Panc1 (cell line): ENCODE measurements around the gene PDP2. TPM values are rescaled to one million over a fixed set of nuclear protein-coding genes. Genes with fewer than 3 reads are reported as not detected.

Source experiments
- ATAC-seq: fragments of 200-7000 bp; cut with Tn5 transposase; 2 replicates; pipeline ENCODE4 v1.9.1; 2020; ENCODE audit warnings: mild to moderate bottlenecking, moderate library complexity
- BruUV-seq: library from RNA; stranded (reverse); fragments of 400-500 nt; replicated peaks from 2 replicates; lab custom pipeline; 2021; lab: Mats Ljungman, UMichigan
- CTCF ChIA-PET: fragments of 300-600 bp; sonication (Branson Sonifier 250); formaldehyde crosslinking; loops from one replicate; lab custom pipeline; 2022; ENCODE audit warnings: antibody characterized with exemption; lab: Charles Lee
- POLR2A ChIA-PET: fragments of 300-600 bp; sonication (Branson Sonifier 250); formaldehyde crosslinking; loops from one replicate; lab custom pipeline; 2022; ENCODE audit warnings: antibody characterized with exemption; lab: Charles Lee
- DNase-seq: peaks from one replicate; pipeline ENCODE4 v3.0.0-alpha.2; 2010; ENCODE audit warnings: low read depth, low spot score
- H3K27ac ChIP-seq: 2 replicates; pipeline ENCODE4 v1.5.1; 2011; ENCODE audit warnings: mild to moderate bottlenecking, low read length, inconsistent platforms
- H3K27me3 ChIP-seq: fragments of 200-500 bp; sonication (Bioruptor generic); 2 replicates; pipeline ENCODE4 v1.6.0; 2014; ENCODE audit warnings: low read length, inconsistent platforms; ENCODE audit not compliant: control insufficient read depth, insufficient read depth
- H3K36me3 ChIP-seq: fragments of 200-500 bp; sonication (Bioruptor generic); 2 replicates; pipeline ENCODE4 v1.5.1; 2014; ENCODE audit warnings: inconsistent platforms, mild to moderate bottlenecking, low read length, moderate library complexity; ENCODE audit not compliant: control insufficient read depth, insufficient read depth
- H3K4me1 ChIP-seq: 2 replicates; pipeline ENCODE4 v1.5.1; 2011; ENCODE audit warnings: inconsistent platforms, mild to moderate bottlenecking, low read length, moderate library complexity; ENCODE audit not compliant: control insufficient read depth, insufficient read depth
- H3K4me3 ChIP-seq, 2 experiments: 2 replicates each; pipeline ENCODE4 v1.5.1; 2011 to 2012; ENCODE audit warnings: low read depth in 2 of 2, low read length in 2 of 2, mild to moderate bottlenecking in 2 of 2, inconsistent platforms in 1 of 2, moderate library complexity in 1 of 2
- H3K9me3 ChIP-seq: fragments of 200-500 bp; sonication (Bioruptor generic); 2 replicates; pipeline ENCODE4 v1.5.1; 2014; ENCODE audit warnings: low read depth, mild to moderate bottlenecking, inconsistent platforms, low read length, moderate library complexity; ENCODE audit not compliant: control insufficient read depth, insufficient read depth
- POLR2AphosphoS5 ChIP-seq: IDR thresholded peaks from 2 replicates; pipeline ENCODE4 v1.6.1; 2012; ENCODE audit warnings: mild to moderate bottlenecking, low read depth, low read length, moderate library complexity
- SIN3A ChIP-seq: IDR thresholded peaks from 2 replicates; pipeline ENCODE4 v1.6.1; 2012; ENCODE audit warnings: low read depth, mild to moderate bottlenecking, low read length, moderate library complexity, borderline replicate concordance; ENCODE audit not compliant: insufficient read depth
- TCF7L2 ChIP-seq: IDR thresholded peaks from 2 replicates; pipeline ENCODE4 v1.6.1; 2011; ENCODE audit warnings: mild to moderate bottlenecking, low read depth, low read length, inconsistent platforms
- in situ Hi-C: cut with HindIII; loops from 2 replicates; pipeline ENCODE4 v1.10.0; 2016; ENCODE audit warnings: low sequenced_read_pairs, low pct_unique_long_range_greater_than_20kb
- intact Hi-C: fragments of 100-400 bp; cut with micrococcal nuclease; formaldehyde crosslinking; loops from one replicate; pipeline ENCODE4 v1.10.0; 2022; ENCODE audit not compliant: unreplicated experiment
- total RNA-seq: library from RNA; stranded (reverse); gene quantifications from one replicate; pipeline ENCODE4 v1.2.1, GENCODE V29; 2021; ENCODE audit not compliant: unreplicated experiment
- TF ChIP-seq, protein P1 (sequence below): fragments of 450-650 bp; IDR thresholded peaks from 2 replicates; pipeline ENCODE4 v1.5.1; 2017; ENCODE audit warnings: mild to moderate bottlenecking
- TF ChIP-seq, protein P2 (sequence below), 2 experiments: IDR thresholded peaks; 2 replicates each; pipeline ENCODE4 v1.6.1; 2011 to 2012; ENCODE audit warnings: low read depth in 2 of 2, control low read depth in 1 of 2, low read length in 1 of 2, mild to moderate bottlenecking in 1 of 2, moderate library complexity in 1 of 2; ENCODE audit not compliant: insufficient read depth in 1 of 2

Gene PDP2
- total RNA-seq, 1 experiment from 2014 or later: 15.9 TPM

DNA sequence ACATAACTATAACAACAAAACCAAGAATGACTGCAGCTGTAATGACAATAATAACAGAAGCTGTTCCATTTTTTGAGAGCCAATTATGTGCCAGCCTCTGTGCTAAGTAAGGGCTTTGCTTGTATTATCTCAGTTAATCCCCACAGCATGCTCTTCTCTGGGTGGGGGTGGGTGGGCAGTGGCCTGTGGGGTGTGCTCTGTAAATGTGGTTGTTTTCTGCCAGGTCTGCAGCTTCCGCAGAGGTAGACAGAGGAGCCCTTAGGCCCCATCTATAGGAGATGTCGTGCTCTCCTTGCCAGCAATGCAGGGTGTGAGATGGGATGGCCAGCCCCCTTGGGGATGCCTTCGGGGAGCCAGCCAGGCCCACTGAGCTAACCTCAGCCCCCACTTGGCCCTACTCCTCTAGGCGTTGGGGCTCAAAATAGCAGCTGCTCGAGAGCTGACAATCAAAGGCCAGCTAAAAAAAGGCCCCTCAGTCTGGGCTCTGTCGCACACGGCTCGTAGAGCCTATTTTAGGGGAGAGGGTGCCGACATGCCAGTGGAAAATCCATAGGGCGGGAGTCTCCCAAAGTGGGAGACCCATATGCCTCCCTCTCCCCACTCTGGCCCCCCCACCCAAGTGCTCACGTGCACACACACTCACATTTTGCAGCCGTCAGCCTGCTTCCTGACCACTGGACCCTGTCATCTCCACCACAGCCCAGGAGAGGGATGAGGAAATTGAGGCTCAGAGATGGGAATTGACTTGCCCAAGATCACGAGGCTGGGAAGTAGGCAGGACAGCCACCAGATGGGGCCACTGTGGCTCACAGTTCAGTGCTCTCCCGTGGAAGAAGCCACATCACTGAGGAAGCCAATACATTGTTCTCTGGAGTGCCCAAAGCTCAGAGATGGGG, 22.6 kb downstream of the PDP2 start:
- BruUV-seq: no TSS peak
- H3K27ac ChIP-seq: no peak overlapping the region
- in situ Hi-C loops: no loop called here
- H3K4me1 ChIP-seq: peaks cover 9% of the 10 kb centered on the region
- DNase-seq (no peak), ATAC-seq (no peak)
- ChIA-PET POLR2A (no interaction called here), CTCF (interaction anchor here (0.6 kb wide), 1 partner anchor 58 kb away, joined by 3 read pairs; the partner anchor contains the start of gene CES3)
- no peak overlapping the region for H3K4me3 ChIP-seq
- H3K27me3 ChIP-seq: no peaks in the 10 kb centered on the region
- no peaks in the 10 kb centered on the region for H3K9me3 ChIP-seq
- intact Hi-C loops: no loop called here
- TF ChIP-seq, protein P1, sequence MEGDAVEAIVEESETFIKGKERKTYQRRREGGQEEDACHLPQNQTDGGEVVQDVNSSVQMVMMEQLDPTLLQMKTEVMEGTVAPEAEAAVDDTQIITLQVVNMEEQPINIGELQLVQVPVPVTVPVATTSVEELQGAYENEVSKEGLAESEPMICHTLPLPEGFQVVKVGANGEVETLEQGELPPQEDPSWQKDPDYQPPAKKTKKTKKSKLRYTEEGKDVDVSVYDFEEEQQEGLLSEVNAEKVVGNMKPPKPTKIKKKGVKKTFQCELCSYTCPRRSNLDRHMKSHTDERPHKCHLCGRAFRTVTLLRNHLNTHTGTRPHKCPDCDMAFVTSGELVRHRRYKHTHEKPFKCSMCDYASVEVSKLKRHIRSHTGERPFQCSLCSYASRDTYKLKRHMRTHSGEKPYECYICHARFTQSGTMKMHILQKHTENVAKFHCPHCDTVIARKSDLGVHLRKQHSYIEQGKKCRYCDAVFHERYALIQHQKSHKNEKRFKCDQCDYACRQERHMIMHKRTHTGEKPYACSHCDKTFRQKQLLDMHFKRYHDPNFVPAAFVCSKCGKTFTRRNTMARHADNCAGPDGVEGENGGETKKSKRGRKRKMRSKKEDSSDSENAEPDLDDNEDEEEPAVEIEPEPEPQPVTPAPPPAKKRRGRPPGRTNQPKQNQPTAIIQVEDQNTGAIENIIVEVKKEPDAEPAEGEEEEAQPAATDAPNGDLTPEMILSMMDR: no peak
- TF ChIP-seq SIN3A: no peak
- H3K36me3 ChIP-seq: no peaks in the 10 kb centered on the region

DNA sequence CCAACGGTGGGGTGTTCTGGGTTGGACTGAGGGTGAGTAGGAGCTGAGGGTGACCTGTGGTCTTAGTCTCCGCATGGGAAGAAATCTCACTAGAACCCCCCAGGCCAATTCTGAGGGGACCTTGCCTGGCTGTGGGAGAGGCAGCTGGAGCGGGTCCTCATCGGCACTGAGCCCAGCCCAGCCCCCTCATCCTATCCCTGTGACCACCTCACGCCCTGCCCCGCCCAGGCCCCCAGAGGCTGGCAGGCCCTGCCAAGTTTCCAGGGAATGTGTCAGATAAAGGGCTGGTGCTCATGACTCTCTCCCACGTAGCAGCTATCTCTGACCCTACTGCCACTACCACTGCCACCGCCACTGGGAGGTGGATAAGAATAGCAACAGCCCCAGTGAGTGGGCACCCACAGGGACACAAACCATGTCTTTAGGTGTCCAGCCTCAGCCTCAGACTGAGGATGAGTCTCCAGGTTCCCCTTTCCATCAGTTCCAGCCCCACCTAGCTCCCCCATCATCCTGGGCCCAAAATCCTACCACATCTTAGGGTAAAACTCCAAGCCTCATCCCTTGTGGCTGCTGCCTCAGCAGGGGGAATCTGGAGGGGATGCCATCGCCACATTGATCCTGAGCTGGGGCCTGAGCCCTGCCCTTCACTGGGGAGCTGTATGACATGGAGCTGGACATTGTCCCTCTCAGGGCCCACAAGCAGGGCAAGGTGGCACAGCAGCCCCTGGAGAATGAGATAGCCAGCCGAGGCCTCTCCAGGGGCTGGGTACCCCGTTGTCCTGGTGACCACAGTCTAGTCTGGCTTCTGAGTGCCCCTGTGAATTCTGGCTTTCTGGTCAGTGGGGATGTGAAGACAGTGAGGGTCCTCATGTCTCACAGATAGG, 23.5 kb downstream of the PDP2 start:
- POLR2A ChIA-PET: no interaction called here
- intact Hi-C loops: no loop called here
- H3K27me3 ChIP-seq: no peaks in the 10 kb centered on the region
- TF ChIP-seq TCF7L2 (no peak), SIN3A (no peak), POLR2AphosphoS5 (no peak)
- TF ChIP-seq, protein P2, sequence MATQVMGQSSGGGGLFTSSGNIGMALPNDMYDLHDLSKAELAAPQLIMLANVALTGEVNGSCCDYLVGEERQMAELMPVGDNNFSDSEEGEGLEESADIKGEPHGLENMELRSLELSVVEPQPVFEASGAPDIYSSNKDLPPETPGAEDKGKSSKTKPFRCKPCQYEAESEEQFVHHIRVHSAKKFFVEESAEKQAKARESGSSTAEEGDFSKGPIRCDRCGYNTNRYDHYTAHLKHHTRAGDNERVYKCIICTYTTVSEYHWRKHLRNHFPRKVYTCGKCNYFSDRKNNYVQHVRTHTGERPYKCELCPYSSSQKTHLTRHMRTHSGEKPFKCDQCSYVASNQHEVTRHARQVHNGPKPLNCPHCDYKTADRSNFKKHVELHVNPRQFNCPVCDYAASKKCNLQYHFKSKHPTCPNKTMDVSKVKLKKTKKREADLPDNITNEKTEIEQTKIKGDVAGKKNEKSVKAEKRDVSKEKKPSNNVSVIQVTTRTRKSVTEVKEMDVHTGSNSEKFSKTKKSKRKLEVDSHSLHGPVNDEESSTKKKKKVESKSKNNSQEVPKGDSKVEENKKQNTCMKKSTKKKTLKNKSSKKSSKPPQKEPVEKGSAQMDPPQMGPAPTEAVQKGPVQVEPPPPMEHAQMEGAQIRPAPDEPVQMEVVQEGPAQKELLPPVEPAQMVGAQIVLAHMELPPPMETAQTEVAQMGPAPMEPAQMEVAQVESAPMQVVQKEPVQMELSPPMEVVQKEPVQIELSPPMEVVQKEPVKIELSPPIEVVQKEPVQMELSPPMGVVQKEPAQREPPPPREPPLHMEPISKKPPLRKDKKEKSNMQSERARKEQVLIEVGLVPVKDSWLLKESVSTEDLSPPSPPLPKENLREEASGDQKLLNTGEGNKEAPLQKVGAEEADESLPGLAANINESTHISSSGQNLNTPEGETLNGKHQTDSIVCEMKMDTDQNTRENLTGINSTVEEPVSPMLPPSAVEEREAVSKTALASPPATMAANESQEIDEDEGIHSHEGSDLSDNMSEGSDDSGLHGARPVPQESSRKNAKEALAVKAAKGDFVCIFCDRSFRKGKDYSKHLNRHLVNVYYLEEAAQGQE (IDR thresholded peaks at IDR 0.05; ENCODE audit: insufficient read depth in 1 of 2, low read depth in 2 of 2, low read length in 1 of 2): no peak
- TF ChIP-seq, protein P1: no peak
- no peak overlapping the region for H3K4me3 ChIP-seq
- peaks cover 9% of the 10 kb centered on the region for H3K4me1 ChIP-seq
- H3K9me3 ChIP-seq: no peaks in the 10 kb centered on the region
- no peaks in the 10 kb centered on the region for H3K36me3 ChIP-seq
- H3K27ac ChIP-seq: no peak overlapping the region
- CTCF ChIA-PET: interaction anchor here (0.6 kb wide), 2 partner anchors 36 to 57 kb away, joined by 3 read pairs; partner anchors contain the start of gene CES3
- no peak for ATAC-seq
- DNase-seq: no peak
- in situ Hi-C loops: no loop called here
- no TSS peak for BruUV-seq
